Activated T-helper 1 cell treated with anti-CD3 and anti-CD28 coated beads, Interleukin-12 subunit alpha, Interleukin-12 subunit beta, Interleukin-2, Interleukin-4 antibody, amounts not matched to agents 30 ng/mL and 10 ng/mL and 1 ng/mL, durations not matched to agents 14 hours and 24 hours and 36 hours (primary cell): ENCODE results near the gene ZC3H8. TPM values are rescaled to one million over a fixed set of nuclear protein-coding genes. Genes with fewer than 3 reads are reported as not detected.
"Not testable (repeated sequence)": the region's sequence is repeated elsewhere in the genome, so short reads cannot be mapped to it uniquely, and the experiment has no call there.

Experiments
- DNase-seq: peaks from one replicate; pipeline ENCODE4 v3.0.0; 2021; ENCODE audit warnings: low spot score
- H3K27ac Mint-ChIP-seq: one replicate; pipeline ENCODE4 v1.8.0; 2021; ENCODE audit warnings: mild to moderate bottlenecking, mixed read lengths
- H3K27me3 Mint-ChIP-seq: one replicate; pipeline ENCODE4 v1.8.0; 2022; ENCODE audit warnings: mild to moderate bottlenecking, moderate library complexity, mixed read lengths; ENCODE audit not compliant: insufficient read depth
- H3K36me3 Mint-ChIP-seq: one replicate; pipeline ENCODE4 v1.8.0; 2021; ENCODE audit warnings: low read depth, mixed read lengths
- H3K4me1 Mint-ChIP-seq: one replicate; pipeline ENCODE4 v1.8.0; 2021; ENCODE audit warnings: low read depth, mixed read lengths
- H3K4me3 Mint-ChIP-seq: one replicate; pipeline ENCODE4 v1.8.0; 2021; ENCODE audit warnings: mild to moderate bottlenecking, moderate library complexity, mixed read lengths
- H3K9me3 Mint-ChIP-seq: one replicate; pipeline ENCODE4 v1.8.0; 2021; ENCODE audit warnings: mixed read lengths
- intact Hi-C: fragments of 100-400 bp; cut with micrococcal nuclease; formaldehyde crosslinking; loops from one replicate; pipeline ENCODE4 v1.15.1; 2024
- total RNA-seq: library from RNA; stranded (reverse); gene quantifications from 2 replicates; pipeline ENCODE4 v1.2.3, GENCODE V29; 2022

ZC3H8 gene
- total RNA-seq, 1 donor from 2014 or later = 37.4 TPM

DNA sequence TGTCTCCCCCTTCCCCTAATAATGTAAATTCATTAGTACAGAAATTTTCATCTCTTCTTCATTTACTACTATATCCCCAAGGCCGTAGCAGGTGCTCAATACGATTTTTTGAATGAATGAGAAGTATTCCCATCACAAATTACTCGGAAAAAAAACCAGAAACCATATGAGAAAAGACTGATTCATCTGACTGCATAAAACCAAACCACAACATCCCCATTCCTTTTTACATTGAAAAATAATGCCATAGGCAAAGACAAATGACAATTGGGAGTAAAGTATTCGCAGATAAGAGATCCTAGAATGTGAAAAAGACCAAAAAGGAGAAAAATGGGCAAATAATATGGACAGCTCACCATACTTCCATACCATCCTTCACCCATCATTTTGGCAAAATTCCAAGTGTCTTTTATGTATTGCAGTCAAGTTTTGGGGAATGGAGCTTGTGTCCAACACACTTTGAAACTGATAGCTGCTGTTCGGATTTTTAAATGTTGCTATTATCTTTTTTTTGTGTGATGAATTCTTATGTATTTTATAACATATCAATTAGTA lies 1.5 kb downstream of the ZC3H8 start:
- H3K4me1 Mint-ChIP-seq = peaks cover 17% of the 10 kb centered on the region
- intact Hi-C loops = loop anchor here (10.0 kb wide), 2 partner anchors 391 to 511 kb away; partner anchors contain the start of genes CKAP2L and SLC20A1
- H3K27me3 Mint-ChIP-seq = no peaks in the 10 kb centered on the region
- peak overlapping the region; percentile 33 for H3K27ac Mint-ChIP-seq
- H3K36me3 Mint-ChIP-seq = peaks cover 9% of the 10 kb centered on the region
- no peak for DNase-seq
- no peak overlapping the region for H3K4me3 Mint-ChIP-seq
- H3K9me3 Mint-ChIP-seq = no peaks in the 10 kb centered on the region

GRCh38 chr2:112251271-112251670 lies 3.6 kb downstream of the ZC3H8 start:
- intact Hi-C loops = loop anchor here (1.0 to 10.0 kb wide), 4 partner anchors 130 to 514 kb away; partner anchors contain the start of genes CKAP2L and SLC20A1
- peaks cover 18% of the 10 kb centered on the region for H3K36me3 Mint-ChIP-seq
- no peak overlapping the region for H3K4me3 Mint-ChIP-seq
- no peaks in the 10 kb centered on the region for H3K9me3 Mint-ChIP-seq
- no peak overlapping the region for H3K27ac Mint-ChIP-seq
- DNase-seq = no peak
- peaks cover 13% of the 10 kb centered on the region for H3K4me1 Mint-ChIP-seq
- no peaks in the 10 kb centered on the region for H3K27me3 Mint-ChIP-seq

DNA sequence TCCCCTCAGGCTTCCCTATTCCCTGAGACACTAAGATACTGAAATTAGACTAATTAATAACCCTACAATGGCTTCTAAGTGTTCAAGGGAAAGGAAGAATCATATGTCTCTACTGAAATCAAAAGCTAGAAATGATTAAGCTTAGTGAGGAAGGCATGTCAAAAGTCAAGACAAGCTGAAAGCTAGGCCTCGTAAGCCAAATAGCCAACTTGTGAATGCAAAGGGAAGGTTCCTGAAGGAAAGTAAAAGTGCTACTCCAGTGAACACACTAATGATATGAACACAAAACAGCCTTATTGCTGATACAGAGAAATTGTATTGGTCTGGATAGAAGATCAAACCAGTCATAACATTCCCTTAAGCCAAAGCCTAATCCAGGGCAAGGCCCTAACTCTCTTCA lies 10.0 kb downstream of the ZC3H8 start:
- Mint-ChIP-seq H3K36me3 (peaks cover 44% of the 10 kb centered on the region), H3K27ac (no peak overlapping the region), H3K27me3 (no peaks in the 10 kb centered on the region), H3K4me3 (no peak overlapping the region), H3K9me3 (no peaks in the 10 kb centered on the region), H3K4me1 (peaks cover 29% of the 10 kb centered on the region)
- intact Hi-C loops = no loop called here
- no peak for DNase-seq

- Mint-ChIP-seq H3K36me3 (peaks cover 43% of the 10 kb centered on the region), H3K27me3 (no peaks in the 10 kb centered on the region), H3K9me3 (no peaks in the 10 kb centered on the region), H3K4me1 (peaks cover 29% of the 10 kb centered on the region), H3K4me3 (no peak overlapping the region), H3K27ac (no peak overlapping the region)
- intact Hi-C loops = no loop called here
- DNase-seq = no peak
Observed at GRCh38 chr2:112243233-112243632, 11.6 kb downstream of the ZC3H8 start.

- peaks cover 44% of the 10 kb centered on the region for H3K36me3 Mint-ChIP-seq
- no peaks in the 10 kb centered on the region for H3K9me3 Mint-ChIP-seq
- H3K4me3 Mint-ChIP-seq = no peak overlapping the region
- H3K27me3 Mint-ChIP-seq = no peaks in the 10 kb centered on the region
- intact Hi-C loops = no loop called here
- H3K4me1 Mint-ChIP-seq = peaks cover 29% of the 10 kb centered on the region
- no peak overlapping the region for H3K27ac Mint-ChIP-seq
- DNase-seq = no peak
Observed at GRCh38 chr2:112242384-112242783, 12.5 kb downstream of the ZC3H8 start.

DNA sequence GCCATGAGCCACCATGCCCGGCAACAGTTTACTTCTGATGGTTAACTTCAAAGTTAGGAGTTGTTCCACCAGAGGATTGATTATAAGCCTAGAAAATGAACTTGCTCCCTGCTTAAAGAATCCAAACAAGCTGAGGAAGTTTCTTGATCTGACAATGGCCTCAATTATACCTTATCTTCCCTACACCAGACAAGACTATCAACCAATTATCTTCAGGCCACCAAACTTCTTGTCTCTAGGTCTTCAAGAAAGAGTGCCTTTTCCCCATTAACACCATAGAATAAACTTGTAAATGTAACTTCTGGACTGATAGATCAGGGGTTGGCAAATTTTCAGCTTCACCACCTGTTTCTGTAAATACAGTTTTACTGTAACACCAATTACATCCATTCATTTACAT lies 15.0 kb downstream of the ZC3H8 start:
- Mint-ChIP-seq H3K9me3 (no peaks in the 10 kb centered on the region), H3K36me3 (peaks cover 34% of the 10 kb centered on the region), H3K4me1 (peaks cover 19% of the 10 kb centered on the region), H3K4me3 (no peak overlapping the region), H3K27ac (no peak overlapping the region), H3K27me3 (no peaks in the 10 kb centered on the region)
- intact Hi-C loops = no loop called here
- DNase-seq = no peak

- intact Hi-C loops = no loop called here
- Mint-ChIP-seq H3K4me1 (no peaks in the 10 kb centered on the region), H3K4me3 (no peak overlapping the region), H3K36me3 (peaks cover 36% of the 10 kb centered on the region), H3K9me3 (no peaks in the 10 kb centered on the region), H3K27me3 (no peaks in the 10 kb centered on the region), H3K27ac (no peak overlapping the region)
- no peak for DNase-seq
Observed at GRCh38 chr2:112230371-112230770, 24.5 kb downstream of the ZC3H8 start.

DNA sequence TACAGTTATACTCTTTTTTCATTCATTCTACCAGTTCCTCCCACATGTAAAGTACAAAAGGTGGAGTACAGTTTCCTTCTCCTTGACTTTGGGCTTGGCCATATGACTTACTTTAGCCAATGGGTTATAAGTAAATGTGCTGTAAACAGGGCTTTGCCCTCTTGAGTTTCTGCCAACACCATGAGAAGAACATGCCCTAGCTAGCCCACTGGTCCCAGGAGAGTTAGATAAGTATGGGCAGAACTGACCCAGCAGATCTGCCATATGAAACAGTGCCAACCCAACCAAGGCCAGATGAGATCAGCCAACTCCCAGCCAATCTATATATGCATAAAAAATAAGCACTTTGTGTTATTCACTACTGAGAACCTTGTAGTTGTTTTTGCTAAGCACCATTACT lies 25.5 kb downstream of the ZC3H8 start:
- DNase-seq = no peak
- H3K4me1 Mint-ChIP-seq = peaks cover under 1% of the 10 kb centered on the region
- H3K4me3 Mint-ChIP-seq = no peak overlapping the region
- H3K27ac Mint-ChIP-seq = no peak overlapping the region
- H3K9me3 Mint-ChIP-seq = no peaks in the 10 kb centered on the region
- intact Hi-C loops = no loop called here
- H3K36me3 Mint-ChIP-seq = peaks cover 43% of the 10 kb centered on the region
- no peaks in the 10 kb centered on the region for H3K27me3 Mint-ChIP-seq

DNA sequence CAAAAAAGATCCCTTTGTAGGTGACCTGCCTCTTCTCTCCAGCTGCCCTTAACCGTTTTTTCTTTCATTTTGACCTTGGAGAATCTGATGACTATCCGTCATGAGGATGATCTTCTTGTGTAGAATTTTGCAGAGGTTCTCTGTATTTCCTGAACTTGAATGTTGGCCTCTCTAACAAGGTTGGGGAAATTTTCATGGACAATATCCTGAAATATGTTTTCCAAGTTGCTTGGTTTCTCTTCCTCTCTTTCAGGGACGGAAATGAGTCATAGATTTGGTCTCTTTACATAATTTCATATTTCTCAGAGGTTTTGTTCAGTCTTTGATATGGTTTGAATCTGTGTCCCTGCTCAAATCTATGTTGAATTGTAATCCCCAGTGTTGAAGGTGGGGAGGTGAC lies 34.0 kb downstream of the ZC3H8 start:
- Mint-ChIP-seq H3K27ac (no peak overlapping the region), H3K9me3 (peaks cover 19% of the 10 kb centered on the region), H3K4me1 (peaks cover 16% of the 10 kb centered on the region), H3K4me3 (no peak overlapping the region), H3K27me3 (no peaks in the 10 kb centered on the region), H3K36me3 (peaks cover 42% of the 10 kb centered on the region)
- intact Hi-C loops = no loop called here
- DNase-seq = no peak

- H3K27ac Mint-ChIP-seq = no peak overlapping the region
- H3K4me3 Mint-ChIP-seq = no peak overlapping the region
- no peak for DNase-seq
- H3K36me3 Mint-ChIP-seq = peaks cover 44% of the 10 kb centered on the region
- H3K9me3 Mint-ChIP-seq = peaks cover 19% of the 10 kb centered on the region
- no peaks in the 10 kb centered on the region for H3K27me3 Mint-ChIP-seq
- intact Hi-C loops = no loop called here
- H3K4me1 Mint-ChIP-seq = peaks cover 16% of the 10 kb centered on the region
Observed at GRCh38 chr2:112220186-112220585, 34.7 kb downstream of the ZC3H8 start.

DNA sequence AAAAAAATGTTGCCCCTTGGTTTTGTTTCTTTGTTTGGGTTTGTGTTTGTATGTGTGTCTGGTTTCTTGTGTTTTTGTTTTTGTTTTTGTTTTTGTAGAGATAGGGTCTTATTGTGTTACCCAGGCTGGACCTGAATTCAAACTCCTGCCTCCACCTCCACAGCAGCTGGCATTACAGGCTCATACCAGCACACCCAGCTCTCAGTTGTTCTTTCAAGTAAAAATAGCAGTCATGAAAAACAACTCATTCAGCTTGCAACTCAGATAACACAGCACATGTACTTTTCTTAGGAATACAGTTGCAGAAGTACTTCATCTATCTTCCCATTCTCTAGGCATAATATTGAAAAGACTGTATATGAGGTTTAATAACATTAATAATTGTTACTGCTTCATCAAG lies 37.0 kb downstream of the ZC3H8 start:
- Mint-ChIP-seq H3K4me3 (no peak overlapping the region), H3K27me3 (no peaks in the 10 kb centered on the region), H3K27ac (no peak overlapping the region), H3K4me1 (peaks cover 12% of the 10 kb centered on the region), H3K36me3 (peaks cover 42% of the 10 kb centered on the region), H3K9me3 (peaks cover 19% of the 10 kb centered on the region)
- no peak for DNase-seq
- intact Hi-C loops = no loop called here

GRCh38 chr2:112216167-112216566 lies 38.7 kb downstream of the ZC3H8 start:
- H3K36me3 Mint-ChIP-seq = peaks cover 34% of the 10 kb centered on the region

DNA sequence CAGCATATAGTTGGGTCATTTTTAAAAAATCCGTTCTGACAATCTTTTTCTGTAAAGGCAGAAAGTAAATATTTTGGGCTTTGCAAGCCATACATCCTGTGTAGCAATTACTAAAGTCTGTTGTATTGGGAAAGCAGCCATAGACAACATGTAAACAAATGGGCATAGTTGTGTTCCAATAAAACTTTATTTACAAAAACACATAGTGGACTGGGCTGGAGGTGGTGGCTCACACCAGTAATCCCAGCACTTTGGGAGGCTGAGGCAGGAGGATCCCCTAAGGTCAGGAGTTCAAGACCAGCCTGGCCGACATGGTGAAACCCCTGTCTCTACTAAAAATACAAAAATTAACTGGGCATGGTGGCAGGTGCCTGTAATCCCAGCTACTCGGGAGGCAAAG lies 46.9 kb downstream of the ZC3H8 start:
- DNase-seq, intact Hi-C loops, H3K27ac Mint-ChIP-seq, H3K4me1 Mint-ChIP-seq, H3K27me3 Mint-ChIP-seq, H3K4me3 Mint-ChIP-seq: not testable (repeated sequence)
- Mint-ChIP-seq H3K9me3 (peaks cover 36% of the 10 kb centered on the region), H3K36me3 (peaks cover 44% of the 10 kb centered on the region)

More at GRCh38 chr2:112216167-112216566, 38.7 kb downstream of the ZC3H8 start:
- Mint-ChIP-seq H3K4me1 (peaks cover 3% of the 10 kb centered on the region), H3K9me3 (peaks cover 13% of the 10 kb centered on the region), H3K27me3 (no peaks in the 10 kb centered on the region), H3K27ac (no peak overlapping the region), H3K4me3 (no peak overlapping the region)
- no peak for DNase-seq
- intact Hi-C loops = no loop called here

DNA sequence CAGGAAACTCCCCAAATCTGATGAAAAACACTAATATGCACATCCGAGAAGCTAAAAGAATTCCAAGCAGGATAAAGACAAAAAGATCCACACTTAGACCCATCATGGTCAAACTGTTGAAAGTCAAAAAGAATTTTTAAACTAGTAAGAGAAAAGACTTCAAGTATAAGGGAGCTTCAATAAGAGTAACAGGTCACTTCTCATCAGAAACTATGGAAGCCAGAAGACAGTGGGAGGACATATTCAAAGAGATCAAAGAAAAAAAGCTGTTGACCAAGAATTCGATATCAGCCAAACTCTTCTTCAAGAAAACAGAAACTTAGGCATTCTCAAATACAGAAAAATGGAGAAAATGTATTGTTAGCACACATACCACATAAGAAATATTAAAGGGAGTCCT lies 50.4 kb downstream of the ZC3H8 start:
- Mint-ChIP-seq H3K9me3 (peaks cover 41% of the 10 kb centered on the region), H3K27ac (no peak overlapping the region), H3K27me3 (no peaks in the 10 kb centered on the region), H3K4me3 (no peak overlapping the region), H3K36me3 (peaks cover 38% of the 10 kb centered on the region), H3K4me1 (peaks cover 9% of the 10 kb centered on the region)
- no peak for DNase-seq
- intact Hi-C loops = loop anchor here (2.0 kb wide), 1 partner anchor 16 kb away; no protein-coding TSS in a partner anchor
